HCEC 1CT (cell line): ENCODE measurements around the gene ARHGAP24.
"Not testable (repeated sequence)": the region's sequence is repeated elsewhere in the genome, so short reads cannot be mapped to it uniquely, and the experiment has no call there.

Experiments used
- DNase-seq: peaks from one replicate; pipeline ENCODE4 v3.0.0-alpha.2; 2017

ARHGAP24 gene

GRCh38 chr4:85486425-85487086, 11.6 kb downstream of the ARHGAP24 start:
- DNase-seq = peak; percentile 28

- DNase-seq = no peak
Measured at GRCh38 chr4:85488416-85488815, 13.5 kb downstream of the ARHGAP24 start.

- peak; percentile 61 for DNase-seq
Measured at GRCh38 chr4:85489273-85489981, 14.5 kb downstream of the ARHGAP24 start.

GRCh38 chr4:85491527-85491926, 16.6 kb downstream of the ARHGAP24 start:
- no peak for DNase-seq

- no peak for DNase-seq
Measured at GRCh38 chr4:85492336-85492735, 17.4 kb downstream of the ARHGAP24 start.

GRCh38 chr4:85495621-85496020, 20.7 kb downstream of the ARHGAP24 start:
- peak; percentile 19 for DNase-seq

- DNase-seq = peak; percentile 56
Measured at GRCh38 chr4:85496126-85496849, 21.3 kb downstream of the ARHGAP24 start.

GRCh38 chr4:85496933-85497332, 22.0 kb downstream of the ARHGAP24 start:
- peak; percentile 83 for DNase-seq

GRCh38 chr4:85498068-85498733, 23.3 kb downstream of the ARHGAP24 start:
- peak; percentile 79 for DNase-seq

- DNase-seq = no peak
Measured at GRCh38 chr4:85499573-85499972, 24.6 kb downstream of the ARHGAP24 start.

- peak; percentile 75 for DNase-seq
Measured at GRCh38 chr4:85500110-85500867, 25.3 kb downstream of the ARHGAP24 start.

GRCh38 chr4:85501145-85501544, 26.2 kb downstream of the ARHGAP24 start:
- not testable (repeated sequence) for DNase-seq

GRCh38 chr4:85508654-85509053, 33.7 kb downstream of the ARHGAP24 start:
- no peak for DNase-seq

GRCh38 chr4:85509882-85510631, 35.1 kb downstream of the ARHGAP24 start:
- DNase-seq = no peak

GRCh38 chr4:85510632-85510984, 35.7 kb downstream of the ARHGAP24 start:
- DNase-seq = no peak

- DNase-seq = peak; percentile 20
Measured at GRCh38 chr4:85512446-85513205, 37.7 kb downstream of the ARHGAP24 start.

- no peak for DNase-seq
Measured at GRCh38 chr4:85514117-85514516, 39.2 kb downstream of the ARHGAP24 start.

GRCh38 chr4:85514783-85515182, 39.8 kb downstream of the ARHGAP24 start:
- DNase-seq = no peak

- DNase-seq = no peak
Measured at GRCh38 chr4:85515701-85516100, 40.8 kb downstream of the ARHGAP24 start.

GRCh38 chr4:85518526-85518925, 43.6 kb downstream of the ARHGAP24 start:
- not testable (repeated sequence) for DNase-seq
